Inferior parietal cortex (tissue), 1 donor: ENCODE results near the gene SFPQ.
"Not testable (repeated sequence)": the region's sequence is repeated elsewhere in the genome, so short reads cannot be mapped to it uniquely, and the experiment has no call there.

ENCODE experiments used
- DNase-seq: peaks from one replicate; pipeline ENCODE4 v3.0.0-alpha.2; 2016; ENCODE audit errors: extremely low spot score

The SFPQ gene

GRCh38 chr1:35187816-35188342 is 5.1 kb downstream of the SFPQ start:
- DNase-seq, result no peak

GRCh38 chr1:35186239-35186638 is 6.7 kb downstream of the SFPQ start:
- no peak for DNase-seq

GRCh38 chr1:35185200-35185599 is 7.7 kb downstream of the SFPQ start:
- no peak for DNase-seq

GRCh38 chr1:35184495-35185199 is 8.3 kb downstream of the SFPQ start:
- DNase-seq, result no peak

GRCh38 chr1:35181790-35182455 is 11.0 kb downstream of the SFPQ start:
- no peak for DNase-seq

GRCh38 chr1:35180776-35181374 is 12.1 kb downstream of the SFPQ start:
- no peak for DNase-seq

- DNase-seq, result no peak
These were observed 13.0 kb downstream of the SFPQ start for GRCh38 chr1:35179908-35180307.

GRCh38 chr1:35178874-35179380 is 14.0 kb downstream of the SFPQ start:
- no peak for DNase-seq

- no peak for DNase-seq
These were observed 14.7 kb downstream of the SFPQ start for GRCh38 chr1:35178295-35178695.

GRCh38 chr1:35177237-35177786 is 15.6 kb downstream of the SFPQ start:
- no peak for DNase-seq

- DNase-seq, result no peak
These were observed 17.3 kb downstream of the SFPQ start for GRCh38 chr1:35175602-35176001.

- no peak for DNase-seq
These were observed 17.8 kb downstream of the SFPQ start for GRCh38 chr1:35175098-35175576.

- no peak for DNase-seq
These were observed 18.9 kb downstream of the SFPQ start for GRCh38 chr1:35173909-35174540.

- DNase-seq, result no peak
These were observed 19.5 kb downstream of the SFPQ start for GRCh38 chr1:35173491-35173890.

GRCh38 chr1:35172022-35172421 is 20.9 kb downstream of the SFPQ start:
- no peak for DNase-seq

GRCh38 chr1:35171579-35171978 is 21.4 kb downstream of the SFPQ start:
- no peak for DNase-seq

- no peak for DNase-seq
These were observed 28.1 kb downstream of the SFPQ start for GRCh38 chr1:35164893-35165292.

GRCh38 chr1:35151220-35151619 is 41.7 kb downstream of the SFPQ start:
- no peak for DNase-seq

GRCh38 chr1:35145892-35146549 is 46.9 kb downstream of the SFPQ start:
- not testable (repeated sequence) for DNase-seq

- no peak for DNase-seq
These were observed 49.0 kb downstream of the SFPQ start for GRCh38 chr1:35143737-35144508.
